GM21737 (cell line): Measurements from ENCODE around the gene TMPRSS9.
"Not testable (repeated sequence)": the region's sequence is repeated elsewhere in the genome, so short reads cannot be mapped to it uniquely, and the experiment has no call there.

Source experiments
- ATAC-seq: cut with Tn5 transposase; IDR thresholded peaks from one replicate; pipeline ENCODE4 v1.9.1; 2021; ENCODE audit warnings: mild to moderate bottlenecking, moderate library complexity; ENCODE audit not compliant: unreplicated experiment

The TMPRSS9 gene

DNA sequence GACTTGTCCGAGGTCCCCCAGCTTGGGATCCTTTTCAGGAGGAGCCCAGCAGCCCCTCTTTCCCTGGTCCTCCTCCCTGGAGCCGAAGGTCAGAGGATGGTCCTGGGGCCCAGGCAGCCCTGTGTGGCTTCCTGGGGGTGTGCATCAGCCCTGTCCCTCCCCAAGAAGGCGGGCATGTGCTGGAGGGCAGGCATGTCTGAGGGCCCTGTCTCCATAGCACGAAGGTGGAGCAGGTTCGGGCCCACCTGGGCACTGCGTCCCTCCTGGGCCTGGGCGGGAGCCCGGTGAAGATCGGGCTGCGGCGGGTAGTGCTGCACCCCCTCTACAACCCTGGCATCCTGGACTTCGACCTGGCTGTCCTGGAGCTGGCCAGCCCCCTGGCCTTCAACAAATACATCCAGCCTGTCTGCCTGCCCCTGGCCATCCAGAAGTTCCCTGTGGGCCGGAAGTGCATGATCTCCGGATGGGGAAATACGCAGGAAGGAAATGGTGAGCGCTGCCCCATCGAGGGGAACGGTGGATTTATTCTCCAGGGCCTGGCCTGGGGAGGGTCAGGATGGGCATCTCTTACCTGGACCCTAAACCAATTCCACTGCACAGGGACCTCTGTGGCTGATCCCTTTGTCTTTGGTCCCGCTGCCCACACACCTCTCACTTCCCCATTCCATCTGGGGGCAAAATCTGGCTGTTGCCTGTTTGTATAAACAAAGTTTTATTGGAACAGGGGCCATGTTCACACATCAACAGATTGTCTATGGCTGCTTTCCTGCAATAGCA, 56.4 kb downstream of the TMPRSS9 start:
- no peak for ATAC-seq

DNA sequence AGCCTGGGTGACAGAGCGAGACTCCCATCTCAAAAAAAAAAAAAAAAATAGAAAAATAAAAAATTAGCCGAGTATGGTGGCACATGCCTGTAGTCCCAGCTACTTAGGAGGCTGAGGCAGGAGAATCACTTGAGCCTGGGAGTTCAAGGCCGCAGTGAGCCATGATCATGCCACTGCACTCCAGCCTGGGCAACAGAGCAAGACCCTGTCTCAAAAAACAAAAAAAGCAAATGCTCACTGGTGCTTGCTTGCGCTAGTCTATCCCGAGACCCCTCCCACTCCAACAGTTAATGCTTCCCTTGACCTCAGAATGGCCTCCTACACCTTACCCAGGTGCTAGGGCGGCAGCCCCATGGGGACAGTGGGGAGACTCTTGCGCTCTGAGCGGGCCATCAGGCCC, 57.4 kb downstream of the TMPRSS9 start:
- ATAC-seq, result not testable (repeated sequence)

DNA sequence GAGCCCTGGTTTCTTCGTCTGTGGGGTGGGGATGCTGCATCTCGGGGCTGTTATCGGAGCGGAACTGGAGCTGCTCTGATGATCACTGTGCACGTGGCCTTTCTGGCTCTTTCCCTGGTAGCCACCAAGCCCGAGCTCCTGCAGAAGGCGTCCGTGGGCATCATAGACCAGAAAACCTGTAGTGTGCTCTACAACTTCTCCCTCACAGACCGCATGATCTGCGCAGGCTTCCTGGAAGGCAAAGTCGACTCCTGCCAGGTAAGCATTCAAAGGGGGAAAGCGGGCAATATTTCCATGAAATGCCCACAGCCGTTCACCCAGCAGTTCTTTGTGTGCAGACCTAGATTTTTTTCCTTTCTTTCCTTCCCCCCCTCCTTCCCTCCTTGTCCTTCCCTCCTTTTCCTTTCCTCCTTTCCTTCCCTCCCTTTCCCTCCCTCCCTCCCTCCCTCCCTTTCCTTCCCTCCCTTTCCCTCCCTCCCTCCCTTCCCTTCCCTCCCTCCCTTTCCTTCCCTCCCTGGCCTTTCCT, 57.9 kb downstream of the TMPRSS9 start:
- ATAC-seq, result no peak

DNA sequence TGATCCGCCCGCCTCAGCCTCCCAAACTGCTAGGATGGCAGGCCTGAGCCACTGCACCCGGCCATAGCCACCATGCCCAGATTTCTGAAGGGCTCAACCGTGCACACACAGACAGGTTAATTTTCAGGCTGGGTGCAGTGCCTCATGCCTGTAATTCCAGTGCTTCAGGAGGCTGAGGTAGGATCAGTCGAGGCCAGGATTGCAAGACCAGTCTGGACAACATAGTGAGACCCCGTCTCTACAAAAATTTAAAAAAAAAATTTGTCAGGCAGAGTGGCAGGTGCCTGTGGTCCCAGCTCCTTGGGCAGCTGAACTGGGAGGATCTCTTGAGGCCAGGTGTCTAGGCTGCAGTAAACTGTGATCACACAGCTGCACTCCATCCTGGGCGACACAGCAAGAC, 59.7 kb downstream of the TMPRSS9 start:
- no peak for ATAC-seq

DNA sequence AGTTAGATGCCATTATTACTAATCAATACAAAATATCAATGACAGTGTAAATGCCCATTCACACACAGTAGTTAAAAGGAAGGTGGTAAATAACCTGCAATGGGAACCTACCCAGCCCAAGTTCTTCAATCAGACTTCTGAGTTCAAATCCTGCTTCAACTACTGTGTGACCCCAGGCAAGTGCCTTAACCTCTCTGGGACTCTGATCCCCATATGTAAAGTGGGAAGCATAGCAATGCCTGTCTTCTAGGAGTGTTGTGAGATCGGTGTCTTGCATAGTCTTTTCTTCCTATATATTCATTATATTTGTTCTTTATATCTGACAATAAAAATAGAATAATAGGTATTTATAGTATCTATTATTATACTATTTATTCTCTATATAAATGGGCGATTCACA, 60.4 kb downstream of the TMPRSS9 start:
- ATAC-seq, result no peak

DNA sequence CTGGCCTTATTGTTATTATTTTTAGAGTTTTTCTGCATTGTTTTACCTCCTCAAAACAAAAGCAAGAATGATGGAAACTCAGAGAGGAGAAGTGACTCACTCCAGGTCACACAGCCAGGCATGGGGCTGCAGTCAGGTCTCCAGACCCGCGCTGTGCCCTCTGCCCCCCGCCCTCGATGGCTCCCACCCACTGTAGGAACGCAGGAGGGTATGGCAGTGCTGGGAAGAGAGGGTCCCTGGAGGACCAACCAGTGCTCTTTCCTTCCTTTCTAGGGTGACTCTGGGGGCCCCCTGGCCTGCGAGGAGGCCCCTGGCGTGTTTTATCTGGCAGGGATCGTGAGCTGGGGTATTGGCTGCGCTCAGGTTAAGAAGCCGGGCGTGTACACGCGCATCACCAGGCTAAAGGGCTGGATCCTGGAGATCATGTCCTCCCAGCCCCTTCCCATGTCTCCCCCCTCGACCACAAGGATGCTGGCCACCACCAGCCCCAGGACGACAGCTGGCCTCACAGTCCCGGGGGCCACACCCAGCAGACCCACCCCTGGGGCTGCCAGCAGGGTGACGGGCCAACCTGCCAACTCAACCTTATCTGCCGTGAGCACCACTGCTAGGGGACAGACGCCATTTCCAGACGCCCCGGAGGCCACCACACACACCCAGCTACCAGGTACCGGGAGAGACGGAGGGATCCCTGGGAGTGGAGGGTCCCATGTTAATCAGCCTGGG, 61.7 kb downstream of the TMPRSS9 start:
- no peak for ATAC-seq

DNA sequence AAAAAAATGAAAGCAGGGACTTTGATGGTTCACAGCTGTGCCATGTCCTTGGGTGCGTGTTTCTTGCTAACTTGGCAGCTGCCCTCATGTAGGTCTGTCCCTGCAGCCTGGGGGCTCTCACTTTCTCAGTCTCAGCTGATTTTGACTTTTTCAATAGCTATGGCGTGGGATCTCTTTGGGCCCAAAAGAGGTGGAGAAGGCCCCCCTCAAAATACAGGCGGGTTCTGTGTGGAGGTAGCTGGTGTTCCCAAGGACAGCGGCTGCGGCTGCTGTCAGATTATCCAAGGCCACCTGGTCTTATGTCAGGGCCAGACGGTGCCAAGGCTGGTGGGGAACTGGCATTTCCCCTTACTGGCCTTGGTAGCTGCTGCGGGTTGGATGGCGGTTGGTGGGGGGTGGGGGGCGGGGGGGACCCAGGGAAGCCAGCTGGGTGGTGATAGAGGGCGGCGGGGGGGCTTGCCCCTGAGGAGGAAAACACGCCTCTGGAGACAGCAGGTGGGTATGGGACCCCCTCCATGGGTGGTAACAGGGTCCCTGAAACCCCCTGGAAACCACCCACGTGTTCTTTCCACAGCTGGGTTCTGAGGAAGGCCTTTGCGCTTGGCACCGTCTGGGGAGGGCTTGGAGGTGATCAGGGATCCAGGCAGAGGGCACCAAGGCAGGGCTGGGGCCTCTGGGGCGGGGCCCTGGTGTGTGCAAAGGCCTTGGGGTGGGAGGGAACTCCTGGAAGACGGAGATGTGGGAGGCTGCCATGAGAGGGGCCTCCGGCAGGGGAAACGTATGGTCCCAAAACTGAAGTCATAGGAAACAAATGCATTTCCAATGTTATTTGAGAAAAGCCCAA, 63.2 kb downstream of the TMPRSS9 start:
- no peak for ATAC-seq

DNA sequence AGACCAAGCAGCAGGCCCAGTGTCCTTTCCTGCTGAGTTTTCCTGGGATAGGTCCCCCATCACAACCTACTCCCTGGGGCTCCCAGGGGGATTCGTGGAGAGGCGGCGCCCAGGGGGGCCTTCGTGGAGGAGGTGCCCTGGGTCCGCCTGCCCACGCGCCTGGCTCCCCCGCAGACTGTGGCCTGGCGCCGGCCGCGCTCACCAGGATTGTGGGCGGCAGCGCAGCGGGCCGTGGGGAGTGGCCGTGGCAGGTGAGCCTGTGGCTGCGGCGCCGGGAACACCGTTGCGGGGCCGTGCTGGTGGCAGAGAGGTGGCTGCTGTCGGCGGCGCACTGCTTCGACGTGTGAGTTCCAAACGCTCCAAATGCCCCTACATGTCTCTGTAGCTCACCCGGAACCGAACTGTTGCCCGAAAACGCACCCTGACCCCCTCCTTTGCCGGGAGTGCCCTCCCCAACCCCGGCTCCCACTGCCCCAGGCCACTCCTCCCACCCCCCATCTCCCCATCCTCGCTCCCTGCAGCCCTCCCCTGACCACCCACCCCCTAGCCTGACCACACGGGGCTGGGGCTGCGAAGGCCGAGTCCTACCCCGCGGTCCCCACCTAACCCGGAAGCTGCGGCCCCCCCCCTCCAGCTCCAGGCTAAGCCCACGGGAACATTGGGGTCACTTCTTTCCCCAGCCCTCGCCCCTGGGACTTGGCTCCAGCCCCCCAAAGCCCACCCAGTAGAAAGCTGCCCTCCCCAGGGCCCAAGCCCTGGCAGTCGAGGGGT, 64.0 kb downstream of the TMPRSS9 start:
- no peak for ATAC-seq

DNA sequence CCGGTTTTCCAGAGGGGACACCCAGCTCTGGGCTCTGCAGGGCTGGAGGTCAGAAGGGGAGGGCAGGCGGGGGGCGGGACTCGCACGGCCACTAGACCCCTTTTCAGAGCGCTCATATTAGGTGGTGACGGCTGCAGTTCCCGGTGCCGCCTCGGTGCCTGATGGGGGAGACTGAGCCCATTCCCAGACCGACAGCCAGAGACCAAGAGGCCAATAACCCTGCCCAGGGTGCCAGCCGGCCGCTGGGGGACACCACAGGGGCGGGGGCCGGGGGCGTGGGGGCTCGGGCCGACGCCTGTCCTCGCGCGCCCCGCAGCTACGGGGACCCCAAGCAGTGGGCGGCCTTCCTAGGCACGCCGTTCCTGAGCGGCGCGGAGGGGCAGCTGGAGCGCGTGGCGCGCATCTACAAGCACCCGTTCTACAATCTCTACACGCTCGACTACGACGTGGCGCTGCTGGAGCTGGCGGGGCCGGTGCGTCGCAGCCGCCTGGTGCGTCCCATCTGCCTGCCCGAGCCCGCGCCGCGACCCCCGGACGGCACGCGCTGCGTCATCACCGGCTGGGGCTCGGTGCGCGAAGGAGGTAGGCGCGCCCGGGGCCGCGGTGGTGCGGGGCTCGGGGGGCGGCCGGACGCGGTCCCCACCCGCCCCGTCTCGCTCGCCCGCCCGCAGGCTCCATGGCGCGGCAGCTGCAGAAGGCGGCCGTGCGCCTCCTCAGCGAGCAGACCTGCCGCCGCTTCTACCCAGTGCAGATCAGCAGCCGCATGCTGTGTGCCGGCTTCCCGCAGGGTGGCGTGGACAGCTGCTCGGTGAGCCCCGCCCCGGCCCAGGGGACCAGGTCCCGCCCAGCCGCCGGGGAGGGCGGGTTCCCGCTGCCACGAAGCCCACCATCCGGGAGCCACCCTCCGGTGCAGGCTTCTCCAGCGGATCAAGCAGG, 64.9 kb downstream of the TMPRSS9 start:
- no peak for ATAC-seq

DNA sequence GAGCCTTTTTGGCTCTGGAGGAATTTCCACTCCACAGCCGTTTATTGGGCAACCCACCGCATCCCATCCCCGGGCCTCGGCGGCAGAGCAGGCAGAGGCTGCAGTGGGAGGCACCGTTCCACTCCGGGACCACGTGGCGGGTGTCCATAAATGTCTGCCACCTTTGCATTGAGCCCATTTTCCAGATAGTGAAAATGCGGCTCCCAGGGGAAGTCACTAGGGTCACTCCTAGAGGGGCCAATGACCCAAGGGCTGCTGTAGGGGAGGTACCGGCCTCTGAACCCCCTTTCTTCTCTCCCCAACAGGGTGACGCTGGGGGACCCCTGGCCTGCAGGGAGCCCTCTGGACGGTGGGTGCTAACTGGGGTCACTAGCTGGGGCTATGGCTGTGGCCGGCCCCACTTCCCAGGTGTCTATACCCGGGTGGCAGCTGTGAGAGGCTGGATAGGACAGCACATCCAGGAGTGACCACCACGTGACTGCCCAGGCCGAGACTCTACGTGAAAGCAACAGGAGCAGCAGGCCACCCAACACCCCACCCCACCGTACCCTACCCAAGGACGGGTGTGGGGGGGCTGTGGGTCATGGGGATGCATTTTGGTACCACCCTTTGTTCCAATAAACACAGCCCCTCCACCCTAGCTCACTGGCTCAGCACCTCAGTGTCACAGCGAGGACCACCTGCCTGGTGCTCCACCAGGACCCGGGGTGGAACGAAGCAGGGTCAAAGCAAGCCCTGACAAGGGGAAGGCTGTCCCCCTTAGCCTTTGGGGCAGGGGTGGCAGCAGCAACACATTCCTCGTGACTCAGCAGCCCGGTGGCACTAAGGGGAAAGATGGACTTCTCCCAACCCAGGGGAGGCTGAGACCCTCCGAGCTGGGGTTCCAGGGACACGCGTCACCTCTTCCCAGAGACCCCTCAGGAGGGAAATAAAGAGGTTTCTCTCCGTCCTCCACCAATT, 65.8 kb downstream of the TMPRSS9 start:
- ATAC-seq, result no peak

DNA sequence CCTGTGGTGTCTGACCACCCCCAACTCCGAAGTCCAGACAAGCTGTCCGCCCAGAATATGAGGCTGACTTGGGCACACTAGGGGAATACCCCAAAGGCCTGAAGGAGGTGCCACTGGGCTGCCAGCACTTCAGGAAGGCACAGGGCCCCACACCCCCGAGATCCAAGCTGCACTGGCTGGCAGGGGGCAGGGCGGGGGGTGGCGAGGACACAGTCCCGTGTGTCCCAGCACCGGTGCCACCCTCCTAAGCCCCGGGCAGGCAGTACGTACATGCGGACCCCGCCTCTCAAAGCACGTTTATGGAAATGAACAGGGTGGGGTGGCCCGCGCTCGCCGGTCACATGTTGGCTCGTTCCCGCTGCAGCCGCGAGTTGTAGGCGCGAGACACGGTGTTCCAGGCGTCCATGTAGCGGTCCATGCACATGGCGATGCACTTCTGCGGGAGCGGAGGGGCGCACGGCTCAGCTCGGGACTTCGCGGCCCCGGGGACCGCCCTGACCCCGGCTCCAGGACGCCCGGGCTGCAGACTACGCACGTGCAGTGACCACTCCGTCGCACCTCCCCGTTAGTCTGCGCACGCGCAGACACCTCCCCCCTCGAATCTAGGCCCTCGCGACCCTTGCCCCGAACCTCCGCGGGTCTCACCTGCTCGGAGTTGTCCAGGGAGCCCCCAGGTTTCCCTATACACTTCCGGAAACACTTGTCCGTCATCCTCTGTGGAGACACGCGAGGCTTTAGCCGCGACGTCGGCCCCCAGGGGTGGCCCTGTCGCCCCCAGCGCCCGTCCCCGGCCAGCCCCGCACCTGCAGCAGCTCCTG, 66.8 kb downstream of the TMPRSS9 start:
- no peak for ATAC-seq

DNA sequence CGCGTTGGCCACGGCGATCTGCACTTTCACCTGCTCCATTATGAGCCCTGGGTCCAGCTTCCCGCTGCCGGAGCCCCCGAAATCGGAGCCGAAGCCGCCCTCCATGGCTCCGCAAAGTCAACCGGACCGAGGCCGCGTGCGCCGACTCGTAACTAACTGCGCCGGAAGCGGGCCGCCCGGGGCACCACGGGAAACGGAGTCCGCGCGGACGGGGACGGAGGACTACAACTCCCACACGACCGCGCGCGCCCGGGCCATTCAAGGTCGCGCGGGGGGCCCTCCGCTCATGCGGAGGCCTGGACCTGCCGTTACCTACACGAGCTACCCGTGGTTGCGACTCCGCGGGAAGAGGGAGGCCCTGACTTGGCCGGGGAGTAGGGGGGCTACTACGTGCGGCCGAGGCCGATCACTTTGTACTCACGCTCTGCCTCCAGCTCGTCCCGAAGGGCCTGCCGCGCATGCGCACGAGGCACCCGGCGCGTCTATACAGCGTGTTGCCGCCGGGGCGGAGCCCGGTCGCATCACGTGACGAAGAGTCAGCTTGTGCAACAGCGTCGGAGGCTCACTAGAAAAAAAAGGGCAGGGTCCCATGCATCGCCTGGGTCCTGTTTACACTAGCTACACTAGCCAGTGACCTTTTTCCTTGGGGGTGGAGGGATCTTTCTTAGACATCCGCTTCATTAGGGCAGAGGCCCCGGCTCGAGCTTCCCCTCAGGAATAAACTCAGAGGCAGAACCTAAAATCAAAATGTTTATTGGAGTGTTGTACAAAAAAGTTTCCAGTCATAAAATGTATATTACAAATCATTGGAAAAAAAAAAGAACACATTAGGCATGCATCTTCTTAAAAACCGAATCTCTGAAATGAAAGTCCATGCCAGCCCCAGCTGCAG, 67.6 kb downstream of the TMPRSS9 start, which contains the start of gene TIMM13:
TSS of gene TIMM13 (minus strand) at position 158 of the 892 bp plus-strand sequence. CDS start at position 105, 53 bp downstream.
- peak; percentile 66 for ATAC-seq

DNA sequence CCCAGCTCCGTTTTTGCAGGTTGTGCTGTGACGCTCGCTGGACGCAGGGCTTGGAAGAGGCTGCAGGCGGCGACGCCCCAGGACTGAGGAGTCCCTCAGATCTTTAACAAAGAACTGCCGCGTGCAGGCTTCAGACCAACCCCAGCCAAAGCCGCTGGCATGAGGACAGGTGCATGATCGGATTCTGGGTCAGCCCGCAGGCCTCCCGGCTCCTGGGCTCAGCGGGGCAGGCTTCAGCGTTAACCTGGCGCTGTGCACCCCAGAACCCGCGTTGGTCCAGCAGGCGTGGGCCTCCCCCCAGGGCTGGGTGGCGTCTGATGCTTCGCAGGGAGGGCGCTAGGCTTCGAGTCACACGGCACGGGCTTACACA, 68.2 kb downstream of the TMPRSS9 start:
- no peak for ATAC-seq

DNA sequence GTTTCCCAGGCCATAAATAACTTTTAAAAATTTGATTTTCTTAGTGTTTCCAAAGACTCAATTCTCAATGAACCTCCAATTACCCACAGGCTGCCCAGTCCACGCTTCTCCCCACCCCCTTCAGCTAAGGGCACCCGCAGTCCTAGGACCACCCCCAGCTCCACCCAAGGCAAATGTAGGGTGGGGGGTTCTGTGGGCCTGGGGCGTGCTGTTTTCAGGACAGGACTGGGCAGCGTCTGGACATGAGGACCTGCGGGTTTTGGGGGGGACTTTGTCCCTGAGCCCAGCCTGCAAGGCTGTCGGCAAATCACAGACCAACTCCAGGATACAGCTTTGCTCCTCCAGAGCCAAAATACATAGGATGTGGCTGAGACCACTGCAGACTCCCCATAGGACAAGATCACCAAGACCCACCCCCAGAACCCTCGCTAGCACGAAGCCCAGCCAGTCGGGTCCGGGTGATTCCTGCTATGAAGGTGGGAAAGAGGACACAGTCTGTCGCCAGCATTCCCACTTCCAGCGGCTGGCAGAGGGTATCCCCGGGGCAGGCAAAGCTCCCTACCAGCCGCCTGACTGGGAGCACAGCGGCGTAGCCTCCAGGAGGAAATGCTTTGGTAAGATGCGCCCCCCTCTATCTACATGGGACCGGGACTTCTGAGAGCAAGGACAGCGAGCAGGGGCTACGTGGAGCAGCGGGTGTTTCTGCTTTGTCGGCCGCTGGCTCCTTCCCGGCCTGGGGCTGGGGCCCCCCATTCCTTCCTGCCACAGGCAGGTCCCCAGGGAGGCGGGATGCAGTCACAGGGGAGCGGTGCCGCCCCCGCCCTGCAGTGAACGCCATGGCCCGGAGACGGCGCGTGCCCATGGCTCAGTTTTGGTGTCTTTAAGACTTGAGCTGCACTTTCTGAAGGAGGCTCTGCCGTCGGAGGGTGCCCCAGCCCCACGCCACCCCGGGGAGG, 69.0 kb downstream of the TMPRSS9 start:
- ATAC-seq, result no peak

DNA sequence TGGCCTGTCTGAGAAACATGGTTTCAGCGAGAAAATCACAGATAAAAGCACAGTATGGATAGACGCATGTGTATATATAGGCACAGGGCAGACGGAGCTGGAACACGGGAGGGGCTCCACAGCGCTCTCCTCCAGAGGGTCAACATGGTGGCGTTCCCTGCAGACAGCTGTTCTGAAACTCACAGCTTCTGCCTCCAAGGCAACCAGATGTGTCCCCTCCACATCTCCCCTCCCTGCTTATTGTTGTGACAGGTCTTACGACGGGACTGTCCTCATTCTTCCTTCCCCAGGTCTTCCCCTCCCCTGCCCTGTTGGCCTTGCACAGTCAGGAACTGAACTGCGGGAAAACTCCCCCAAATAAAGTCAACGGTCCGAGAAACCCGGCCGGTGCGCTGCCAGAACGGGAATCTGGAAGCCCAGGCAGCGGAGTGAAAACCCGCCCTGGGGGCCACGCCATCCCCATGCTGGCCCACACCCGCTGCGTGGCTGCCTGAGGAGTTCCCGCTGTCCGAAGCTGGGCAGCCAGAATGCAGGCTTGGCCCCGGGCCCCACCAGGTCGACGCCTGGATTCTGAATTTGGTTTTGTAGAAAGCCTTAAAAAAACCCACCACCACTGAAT, 70.0 kb downstream of the TMPRSS9 start:
- ATAC-seq, result no peak
